Activated T-cell treated with anti-CD3 and anti-CD28 coated beads for 48 hours (primary cell): ENCODE measurements around the gene ZNF747.

Source experiments
- DNase-seq: peaks from one replicate; pipeline ENCODE4 v3.0.0-alpha.2; 2020; ENCODE audit warnings: low read depth

Gene ZNF747

DNA sequence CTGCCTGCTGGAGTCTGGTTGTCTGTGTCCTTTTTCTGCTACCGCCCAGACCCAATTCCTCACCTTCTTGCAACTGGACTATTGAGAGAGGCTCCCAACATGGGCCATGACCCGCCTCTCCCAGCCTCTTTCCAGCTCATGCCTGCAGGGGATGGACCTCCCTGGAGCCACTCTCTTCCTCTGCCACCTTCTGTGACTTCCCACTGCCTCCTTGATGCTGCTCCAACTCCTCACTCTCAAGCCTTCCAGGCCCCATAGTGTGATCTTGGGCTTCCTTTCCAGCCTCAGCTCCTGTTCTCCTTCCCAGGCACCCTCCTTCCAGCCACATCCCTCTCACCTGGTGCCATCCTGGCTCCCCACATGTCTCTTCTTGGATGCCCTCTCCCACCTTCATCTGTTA is 19.4 kb downstream of the ZNF747 start:
- no peak for DNase-seq

DNA sequence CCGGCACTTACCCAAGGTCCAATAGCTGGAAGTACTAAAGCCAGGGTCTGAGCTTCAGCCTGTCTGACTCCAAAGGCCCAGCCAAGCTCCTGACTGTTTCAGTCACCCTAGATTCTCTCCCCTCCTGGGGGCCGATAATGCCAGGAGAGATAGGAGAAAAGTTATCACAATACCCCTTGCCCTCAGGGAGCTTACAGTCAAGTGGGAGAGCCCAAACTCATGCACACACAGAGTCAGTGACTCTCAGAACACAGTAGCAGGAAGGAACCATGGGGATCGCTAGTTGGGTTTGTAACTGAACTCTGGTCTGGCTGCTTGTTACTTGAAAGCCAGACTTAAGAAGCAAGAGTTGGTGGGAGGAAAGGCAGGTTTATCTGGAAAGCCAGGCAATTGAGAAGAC is 23.1 kb downstream of the ZNF747 start:
- no peak for DNase-seq

DNA sequence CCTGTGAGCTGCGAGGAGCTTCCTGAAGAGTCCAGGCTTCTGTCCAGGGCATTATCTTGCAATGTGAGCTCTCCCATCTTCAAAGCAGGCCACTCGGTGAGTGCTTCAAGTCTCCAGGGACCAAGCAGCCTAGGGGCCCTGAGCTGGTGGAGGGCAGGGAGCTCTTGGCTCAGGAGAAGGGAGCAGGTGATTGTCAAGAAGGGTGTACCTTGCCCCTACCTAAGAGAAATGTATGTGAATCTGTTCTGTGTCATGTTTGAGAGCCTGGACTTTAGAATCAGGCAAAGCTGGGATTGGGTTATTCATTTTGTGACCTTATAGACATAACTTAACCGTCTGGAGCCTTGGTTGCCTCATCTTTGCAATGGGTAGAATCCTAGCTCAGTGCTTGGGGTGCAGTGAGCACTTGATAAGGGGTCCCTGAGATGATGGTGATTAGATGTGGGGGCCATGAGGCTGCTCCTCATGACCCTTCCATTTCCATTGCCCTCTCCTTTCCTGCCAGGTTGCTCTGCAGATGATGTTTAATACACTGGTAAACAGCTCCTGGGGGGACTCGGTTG is 24.2 kb downstream of the ZNF747 start:
- DNase-seq = no peak

DNA sequence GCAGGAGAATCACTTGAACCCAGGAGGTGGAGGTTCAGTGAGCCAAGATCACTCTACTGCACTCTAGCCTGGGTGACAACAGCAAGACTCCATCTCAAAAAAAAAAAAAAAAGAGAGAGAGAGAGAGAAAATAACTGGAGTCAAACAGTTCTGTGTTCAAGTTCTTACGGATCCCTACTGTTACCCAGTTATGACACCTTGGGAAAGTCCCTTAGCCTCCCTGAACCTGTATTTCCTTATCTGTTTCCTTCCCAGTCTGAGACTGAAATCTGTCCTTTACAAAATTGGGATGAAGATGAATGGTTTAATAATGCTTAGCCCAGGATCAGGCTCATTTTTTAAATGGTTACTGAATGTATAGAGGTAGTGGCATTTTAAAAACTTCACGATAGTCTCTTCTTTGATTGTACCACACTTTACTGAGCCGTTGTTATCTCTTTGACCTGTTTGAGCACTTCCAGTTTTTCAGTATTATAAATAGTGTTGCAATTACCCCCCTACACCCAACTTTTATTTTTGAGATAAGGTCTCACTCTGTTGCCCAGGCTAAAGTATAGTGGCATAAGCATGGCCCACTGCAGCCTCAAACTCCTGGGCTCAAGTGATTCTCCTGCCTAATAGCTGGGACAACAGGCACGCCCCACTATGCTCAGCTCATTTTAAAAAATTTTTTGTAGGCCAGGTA is 25.4 kb downstream of the ZNF747 start:
- no peak for DNase-seq

DNA sequence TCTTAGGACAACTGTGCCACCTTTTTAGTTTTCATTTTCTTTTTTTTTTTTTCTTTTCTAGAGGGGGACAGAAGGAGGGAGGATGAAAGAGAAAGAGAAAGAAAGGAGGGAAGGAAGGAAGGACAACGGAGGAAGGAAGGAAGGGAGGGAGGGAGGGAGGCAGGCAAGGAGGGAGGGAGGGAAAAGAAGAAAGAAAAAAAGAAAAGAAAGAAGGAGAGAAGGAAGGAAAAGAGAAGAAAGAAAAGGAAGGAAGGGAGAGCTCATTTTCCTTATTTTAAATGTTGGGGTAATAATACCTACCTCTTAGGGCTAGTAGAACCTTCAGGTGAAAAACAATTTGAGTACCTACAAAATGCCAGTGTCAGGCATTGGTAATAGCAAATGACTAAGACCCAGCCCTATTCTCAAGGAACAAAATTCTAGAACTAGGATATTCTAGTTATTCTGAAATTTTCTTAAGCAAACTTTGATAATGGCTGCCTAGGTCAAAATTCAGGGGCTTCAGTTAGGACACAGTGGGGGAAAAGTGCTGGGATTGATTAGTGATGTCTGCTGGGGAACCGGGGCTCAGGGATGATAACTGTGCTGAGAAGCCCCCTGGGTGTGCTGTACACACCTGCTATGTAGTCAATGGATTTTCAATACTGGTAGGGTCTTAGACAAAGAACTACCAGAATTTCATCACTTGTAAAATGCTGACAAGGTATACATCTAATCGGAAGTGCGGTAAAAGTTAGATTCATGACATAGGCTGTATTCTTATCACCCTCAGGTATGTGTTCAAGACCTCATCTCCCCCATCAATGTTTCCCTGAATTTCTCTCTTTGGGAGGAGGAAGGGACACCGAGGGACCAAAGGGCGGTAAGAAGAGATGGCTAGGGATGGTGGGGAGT is 31.0 kb downstream of the ZNF747 start:
- no peak for DNase-seq

DNA sequence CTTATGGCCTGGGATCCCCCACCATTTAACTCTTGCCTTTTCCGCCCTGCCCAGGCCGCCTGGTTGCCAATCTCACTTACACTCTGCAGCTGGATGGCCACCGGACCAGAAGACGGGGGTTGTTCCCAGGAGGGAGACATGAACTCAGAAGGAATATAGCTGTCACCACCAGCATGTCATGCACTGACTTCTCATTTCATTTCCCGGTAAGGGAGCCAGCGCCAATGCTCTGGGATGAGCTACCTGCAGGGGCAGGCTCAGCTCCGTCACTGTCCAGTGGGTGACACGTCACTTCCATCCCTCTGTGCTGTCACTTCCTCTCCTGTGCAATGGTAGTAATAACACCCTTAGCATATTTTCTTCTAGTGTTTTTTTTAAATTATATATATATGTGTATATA is 35.4 kb downstream of the ZNF747 start:
- no peak for DNase-seq

DNA sequence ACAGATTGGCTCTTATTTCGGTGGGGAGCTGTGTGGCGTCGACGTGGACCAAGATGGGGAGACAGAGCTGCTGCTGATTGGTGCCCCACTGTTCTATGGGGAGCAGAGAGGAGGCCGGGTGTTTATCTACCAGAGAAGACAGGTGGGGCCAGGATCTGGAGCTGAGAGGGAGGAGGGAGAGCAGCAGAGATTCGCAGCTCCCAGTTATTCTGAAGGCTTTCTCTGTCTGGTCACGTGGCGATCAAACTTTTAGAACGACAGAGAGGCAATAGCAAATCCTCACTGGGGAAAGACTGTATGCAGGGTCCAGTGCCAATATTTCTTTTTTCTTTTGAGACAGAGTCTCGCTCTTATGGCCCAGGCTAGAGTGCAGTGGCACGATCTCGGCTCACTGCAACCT is 39.9 kb downstream of the ZNF747 start:
- no peak for DNase-seq

DNA sequence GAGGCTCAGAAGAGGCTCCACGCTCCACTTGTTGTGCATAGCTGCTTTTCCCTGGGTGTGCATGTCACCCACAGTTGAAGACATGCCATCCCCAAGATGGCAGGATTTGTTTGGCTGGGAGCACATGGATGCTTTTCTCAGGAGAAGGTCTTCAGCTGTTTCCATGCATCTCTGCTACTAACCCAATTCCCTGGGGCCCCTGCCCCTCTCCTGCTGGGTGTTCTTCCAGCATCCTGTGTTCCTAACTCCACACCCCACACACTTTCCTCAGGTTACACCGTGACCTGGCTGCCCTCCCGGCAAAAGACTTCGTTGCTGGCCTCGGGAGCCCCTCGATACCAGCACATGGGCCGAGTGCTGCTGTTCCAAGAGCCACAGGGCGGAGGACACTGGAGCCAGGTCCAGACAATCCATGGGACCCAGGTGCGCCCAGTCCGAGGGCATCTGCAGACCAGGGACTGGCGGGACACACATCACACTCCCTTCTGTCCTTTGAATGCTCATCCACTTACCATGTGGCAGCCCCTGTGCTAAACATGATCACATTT is 40.6 kb downstream of the ZNF747 start:
- no peak for DNase-seq

DNA sequence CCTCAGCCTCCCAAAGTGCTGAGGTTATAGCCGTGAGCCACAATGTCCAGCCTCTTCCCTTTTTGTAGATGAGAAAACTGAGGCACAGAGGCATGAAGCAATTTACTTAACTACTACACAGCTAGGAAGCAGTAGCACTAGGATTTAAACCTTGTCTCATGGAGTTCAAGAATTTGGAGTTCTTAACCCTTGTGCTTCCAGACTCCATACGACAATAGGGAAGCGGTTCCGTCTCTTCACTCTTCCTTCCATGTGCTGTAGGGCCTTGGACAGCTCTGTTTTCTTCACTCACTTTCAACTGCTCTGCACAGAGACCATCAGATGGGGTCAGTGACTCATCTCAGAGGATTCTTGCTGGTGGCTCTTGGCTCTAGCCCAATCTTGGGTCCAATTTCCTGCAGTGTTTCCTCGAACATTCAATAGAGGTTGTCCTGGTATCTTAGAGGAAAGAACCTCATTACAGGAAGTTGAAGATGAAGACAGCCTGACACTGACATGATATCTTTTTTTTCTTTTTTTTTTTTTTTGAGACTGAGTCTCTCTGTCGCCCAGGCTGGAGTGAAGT is 42.8 kb downstream of the ZNF747 start:
- DNase-seq = no peak

DNA sequence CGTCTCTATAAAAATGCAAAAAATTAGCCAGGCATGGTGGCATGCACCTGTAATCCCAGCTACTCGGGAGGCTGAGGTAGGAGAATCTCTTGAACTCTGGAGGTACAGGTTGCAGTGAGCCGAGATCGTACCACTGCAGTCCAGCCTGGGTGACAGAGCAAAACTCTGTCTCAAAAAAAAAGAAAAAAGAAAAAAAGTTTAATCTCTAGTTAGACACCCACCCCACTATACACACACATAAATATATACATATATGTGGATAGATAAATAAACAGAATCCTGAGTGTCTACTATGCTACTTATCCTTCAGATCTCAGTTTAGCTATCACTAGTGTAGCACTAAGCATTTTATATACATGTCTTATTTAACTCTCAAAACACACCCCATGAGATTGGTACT is 43.4 kb downstream of the ZNF747 start:
- DNase-seq = no peak

DNA sequence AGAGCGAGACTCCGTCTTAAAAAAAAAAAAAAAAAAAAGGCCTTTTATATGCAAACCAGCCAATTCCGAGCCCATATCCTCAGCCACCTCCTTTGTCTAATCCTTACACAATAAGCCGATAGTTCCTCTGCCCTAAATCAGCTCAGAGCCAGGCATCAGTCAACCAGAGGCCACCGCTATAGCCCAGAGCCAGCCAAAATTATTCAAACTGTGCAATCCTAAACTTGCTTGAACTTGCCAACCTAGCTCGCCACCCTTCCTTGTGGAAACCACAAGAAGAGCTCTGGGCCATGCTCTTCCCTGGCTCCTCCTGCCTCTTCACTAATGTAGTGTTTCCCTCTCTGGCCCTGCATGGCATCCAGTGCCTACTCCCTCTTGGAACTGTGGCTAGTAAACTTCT is 44.4 kb downstream of the ZNF747 start:
- DNase-seq = no peak

DNA sequence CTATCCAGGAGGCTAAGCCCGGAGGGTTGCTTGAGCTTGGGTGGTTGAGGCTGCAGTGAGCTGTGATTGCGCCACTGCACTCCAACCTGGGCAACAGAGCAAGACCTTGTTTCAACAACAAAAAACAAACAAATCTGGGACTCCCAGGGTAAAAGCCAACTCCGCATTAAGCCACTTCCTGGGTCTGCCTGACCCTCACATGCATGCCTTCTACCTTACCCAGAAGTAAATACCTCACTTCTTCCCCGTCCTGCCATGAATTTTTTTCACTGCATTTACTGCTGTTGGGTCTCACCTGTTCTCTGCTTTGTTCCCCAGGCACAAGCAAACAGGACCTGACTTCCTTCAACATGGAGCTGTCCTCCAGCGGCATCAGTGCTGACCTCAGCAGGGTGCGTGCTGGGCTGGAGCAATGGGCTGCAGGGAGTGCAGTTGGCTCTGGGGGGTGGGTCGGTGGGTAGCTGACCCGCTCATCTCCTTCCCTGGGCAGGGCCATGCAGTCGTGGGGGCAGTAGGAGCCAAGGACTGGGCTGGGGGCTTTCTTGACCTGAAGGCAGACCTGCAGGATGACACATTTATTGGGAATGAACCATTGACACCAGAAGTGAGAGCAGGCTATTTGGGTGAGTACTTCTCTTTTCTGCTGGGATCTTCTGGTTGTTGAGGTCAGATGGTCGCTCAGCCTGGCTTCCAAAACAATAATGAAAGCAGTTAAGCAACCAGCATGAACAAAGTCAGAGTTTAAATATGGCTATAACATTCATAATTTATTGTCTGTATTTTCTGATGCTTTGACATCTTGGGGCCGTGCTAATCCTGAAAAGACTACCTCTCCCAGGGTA is 45.7 kb downstream of the ZNF747 start:
- no peak for DNase-seq

DNA sequence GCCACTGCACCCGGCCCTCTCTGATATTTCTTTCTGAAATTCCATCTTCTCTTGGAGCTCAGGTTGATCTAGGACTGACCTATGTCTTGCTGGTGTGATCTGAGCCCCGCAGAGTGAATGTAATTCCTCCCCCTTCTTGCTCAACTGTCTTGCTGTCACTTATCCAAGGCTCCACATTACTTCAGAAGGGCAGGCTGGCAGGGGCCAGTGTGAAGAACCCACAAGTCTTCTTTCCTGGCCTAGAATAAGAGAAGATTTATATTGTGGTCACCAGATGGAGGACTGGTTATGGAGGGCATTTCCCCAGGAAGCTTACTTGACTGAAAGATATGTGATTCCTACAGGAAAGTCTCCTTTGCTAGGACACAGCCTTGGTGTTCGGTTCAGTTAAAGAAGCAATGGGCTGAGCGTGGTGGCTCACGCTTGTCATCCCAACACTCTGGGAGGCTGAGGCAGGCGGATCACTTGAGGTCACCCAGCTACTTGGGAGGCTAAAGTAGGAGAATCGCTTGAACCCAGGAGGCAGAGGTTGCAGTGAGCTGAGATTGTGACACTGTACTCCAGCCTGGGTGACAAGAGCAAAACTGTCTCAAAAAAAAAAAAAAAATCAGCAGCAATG is 48.7 kb downstream of the ZNF747 start:
- DNase-seq = no peak

DNA sequence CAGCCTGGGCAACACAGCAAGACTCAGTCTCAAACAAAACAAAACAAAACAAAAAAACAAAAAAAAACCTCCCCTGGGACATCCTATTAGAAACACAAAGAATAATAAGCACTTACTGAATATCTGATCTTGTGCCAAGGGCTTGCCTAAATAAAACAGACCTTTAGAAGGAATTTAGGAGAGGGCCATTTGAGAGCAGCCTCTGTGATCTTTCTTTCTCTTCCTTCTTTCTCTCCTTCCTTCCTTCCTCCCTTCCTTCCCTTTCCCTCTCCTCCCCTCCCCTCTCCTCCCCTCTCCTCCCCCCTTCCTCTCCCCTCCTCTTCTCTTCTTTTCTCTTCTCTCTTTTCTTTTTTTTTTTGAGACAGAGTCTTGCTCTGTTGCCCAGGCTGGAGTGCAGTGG is 49.8 kb downstream of the ZNF747 start:
- DNase-seq = no peak

DNA sequence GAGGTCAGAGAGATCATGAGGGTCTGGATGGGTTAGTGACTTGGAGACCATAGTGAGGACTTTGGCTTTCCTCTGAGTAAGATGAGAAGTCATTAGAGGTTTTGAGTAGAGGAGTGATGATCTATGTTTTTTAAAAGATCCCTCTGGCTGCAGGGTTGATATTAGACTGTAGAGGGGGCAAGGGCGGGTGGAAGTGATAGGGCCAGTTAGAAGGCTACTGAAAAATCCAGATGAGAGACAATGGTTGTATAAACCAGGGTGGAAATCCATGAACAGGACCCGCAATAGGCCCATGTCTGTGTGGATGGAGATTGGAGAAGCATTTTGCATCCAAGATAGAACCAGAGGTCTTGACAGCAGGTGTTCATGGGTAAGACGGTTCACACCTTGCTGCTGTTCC is 52.3 kb downstream of the ZNF747 start:
- no peak for DNase-seq

DNA sequence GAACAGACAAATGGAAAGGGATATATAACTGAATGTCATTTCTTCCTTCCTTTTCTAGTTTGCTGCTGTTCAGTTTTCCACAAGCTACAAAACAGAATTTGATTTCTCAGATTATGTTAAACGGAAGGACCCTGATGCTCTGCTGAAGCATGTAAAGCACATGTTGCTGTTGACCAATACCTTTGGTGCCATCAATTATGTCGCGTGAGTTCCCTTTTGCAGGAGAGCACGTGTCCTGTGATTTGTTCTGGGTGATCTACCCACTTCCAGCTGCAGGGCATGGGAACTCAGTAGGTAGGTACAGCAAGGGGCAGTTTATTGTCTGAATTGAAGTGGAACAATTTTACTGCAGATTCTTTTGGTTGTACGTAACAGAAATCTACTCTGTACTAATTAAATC is 53.3 kb downstream of the ZNF747 start:
- no peak for DNase-seq
